Trophoblast cell (in vitro differentiated cells and primary cell): ENCODE measurements around the gene RAB2B.
"Not testable (repeated sequence)": the region's sequence is repeated elsewhere in the genome, so short reads cannot be mapped to it uniquely, and the experiment has no call there.

Experiments used
- DNase-seq, 2 donors: peaks; one replicate each; pipeline ENCODE4 v3.0.0-alpha.2; 2016
- H2AFZ ChIP-seq: 2 replicates; pipeline ENCODE4 v1.6.1; 2013; ENCODE audit warnings: low read length, moderate library complexity, mild to moderate bottlenecking; ENCODE audit not compliant: insufficient read depth, poor library complexity
- H2AK5ac ChIP-seq: 2 replicates; pipeline ENCODE4 v1.6.1; 2013; ENCODE audit warnings: mild to moderate bottlenecking, low read length
- H2BK120ac ChIP-seq: 2 replicates; pipeline ENCODE4 v1.6.1; 2013; ENCODE audit warnings: low read length, mild to moderate bottlenecking, moderate library complexity; ENCODE audit not compliant: insufficient read depth, poor library complexity
- H2BK12ac ChIP-seq: 2 replicates; pipeline ENCODE4 v1.6.1; 2013; ENCODE audit warnings: mild to moderate bottlenecking, low read length, moderate library complexity
- H2BK5ac ChIP-seq: 2 replicates; pipeline ENCODE4 v1.6.1; 2013; ENCODE audit warnings: low read length, low read depth, moderate library complexity, mild to moderate bottlenecking; ENCODE audit not compliant: poor library complexity
- H3K14ac ChIP-seq: 2 replicates; pipeline ENCODE4 v1.6.1; 2013; ENCODE audit warnings: mild to moderate bottlenecking, low read length
- H3K18ac ChIP-seq: 2 replicates; pipeline ENCODE4 v1.6.1; 2013; ENCODE audit warnings: mild to moderate bottlenecking, low read length
- H3K23ac ChIP-seq: 2 replicates; pipeline ENCODE4 v1.6.1; 2013; ENCODE audit warnings: low read length
- H3K27ac ChIP-seq: 2 replicates; pipeline ENCODE4 v1.5.1; 2013; ENCODE audit warnings: low read depth, mild to moderate bottlenecking, inconsistent platforms, low read length, moderate library complexity
- H3K27me3 ChIP-seq: 2 replicates; pipeline ENCODE4 v1.6.1; 2013; ENCODE audit warnings: inconsistent platforms, mild to moderate bottlenecking, low read length, moderate library complexity; ENCODE audit not compliant: insufficient read depth
- H3K36me3 ChIP-seq, 2 experiments: 1 replicate in 1 of 2; 2 replicates in 1 of 2; pipeline ENCODE4 v1.6.1; 2013; ENCODE audit warnings: low read length in 2 of 2, mild to moderate bottlenecking in 2 of 2, moderate library complexity in 1 of 2; ENCODE audit not compliant: insufficient read depth in 2 of 2, control insufficient read depth in 1 of 2
- H3K4ac ChIP-seq: 2 replicates; pipeline ENCODE4 v1.6.1; 2013; ENCODE audit warnings: low read depth, mild to moderate bottlenecking, low read length, moderate library complexity
- H3K4me1 ChIP-seq, 2 experiments: 1 replicate in 1 of 2; 2 replicates in 1 of 2; pipeline ENCODE4 v1.6.1; 2013; ENCODE audit warnings: low read length in 2 of 2, mild to moderate bottlenecking in 2 of 2, moderate library complexity in 1 of 2; ENCODE audit not compliant: insufficient read depth in 2 of 2, control insufficient read depth in 1 of 2
- H3K4me2 ChIP-seq: 2 replicates; pipeline ENCODE4 v1.6.1; 2013; ENCODE audit warnings: inconsistent platforms, mild to moderate bottlenecking, low read length, moderate library complexity
- H3K4me3 ChIP-seq: 2 replicates; pipeline ENCODE4 v1.5.1; 2013; ENCODE audit warnings: mild to moderate bottlenecking, low read depth, low read length, inconsistent platforms
- H3K79me1 ChIP-seq: one replicate; pipeline ENCODE4 v1.6.1; 2013; ENCODE audit warnings: low read length
- H3K79me2 ChIP-seq: 2 replicates; pipeline ENCODE4 v1.6.1; 2013; ENCODE audit warnings: low read length, mild to moderate bottlenecking; ENCODE audit not compliant: control insufficient read depth, insufficient read depth, poor library complexity
- H3K9ac ChIP-seq: 2 replicates; pipeline ENCODE4 v1.6.1; 2013; ENCODE audit warnings: mild to moderate bottlenecking, low read length
- H3K9me3 ChIP-seq: 2 replicates; pipeline ENCODE4 v1.6.1; 2013; ENCODE audit warnings: low read depth, mild to moderate bottlenecking, control low read depth, inconsistent platforms, low read length; ENCODE audit not compliant: insufficient read depth
- H4K12ac ChIP-seq: 2 replicates; pipeline ENCODE4 v1.6.1; 2013; ENCODE audit warnings: low read depth, mild to moderate bottlenecking, low read length, moderate library complexity
- H4K8ac ChIP-seq: 2 replicates; pipeline ENCODE4 v1.6.1; 2013; ENCODE audit warnings: low read depth, mild to moderate bottlenecking, low read length, moderate library complexity
- H4K91ac ChIP-seq: one replicate; pipeline ENCODE4 v1.6.1; 2013; ENCODE audit warnings: low read depth, mild to moderate bottlenecking, low read length, moderate library complexity
- WGBS: extraction: QIAGEN DNeasy Blood & Tissue Kit; methylation state at CpG from one replicate; pipeline ENCODE4 v1.1.7; 2013; ENCODE audit warnings: missing lambda C conversion rate; ENCODE audit not compliant: insufficient read length, insufficient coverage; ENCODE audit errors: extremely low coverage; 5-methylcytosine and 5-hydroxymethylcytosine counted together

Gene RAB2B

GRCh38 chr14:21455592-21455911, 21.2 kb downstream of the RAB2B start:
- Histone ChIP-seq H2AFZ (peak overlapping the region; percentile 32), H3K36me3 (peaks cover under 1 to 3% of the 10 kb centered on the region in 2 experiments), H3K4me3 (peak overlapping the region; percentile 83), H3K9ac (peak overlapping the region; percentile 73), H3K9me3 (no peaks in the 10 kb centered on the region), H3K27me3 (no peaks in the 10 kb centered on the region), H3K14ac (peak overlapping the region; percentile 45), H2BK12ac (no peak overlapping the region), H3K4ac (peak overlapping the region; percentile 18), H2BK5ac (peak overlapping the region; percentile 4), H3K79me1 (peaks cover 6% of the 10 kb centered on the region), H4K91ac (peak overlapping the region; percentile 83), H3K4me2 (peak overlapping the region; percentile 83), H3K23ac (no peak overlapping the region), H4K8ac (peak overlapping the region; percentile 90), H3K27ac (peak overlapping the region; percentile 79), H4K12ac (peak overlapping the region; percentile 6), H3K79me2 (peaks cover 15% of the 10 kb centered on the region), H3K4me1 (peaks cover 4 to 7% of the 10 kb centered on the region in 2 experiments), H2BK120ac (peak overlapping the region; percentile 41), H2AK5ac (no peak overlapping the region), H3K18ac (peak overlapping the region; percentile 48)
- peak; percentile 9 to 48 for DNase-seq
- no CpG with 5 or more reads among the region's 17 CpGs for WGBS

- Histone ChIP-seq H3K9ac (peak overlapping the region; percentile 6), H3K4me3 (peak overlapping the region; percentile 52), H4K8ac (no peak overlapping the region), H3K23ac (no peak overlapping the region), H2BK12ac (no peak overlapping the region), H2AFZ (no peak overlapping the region), H3K9me3 (no peaks in the 10 kb centered on the region), H3K27ac (no peak overlapping the region), H4K91ac (no peak overlapping the region), H3K4ac (peak overlapping the region; percentile 29), H2BK5ac (no peak overlapping the region), H2BK120ac (no peak overlapping the region), H3K79me1 (peaks cover 6% of the 10 kb centered on the region), H3K27me3 (no peaks in the 10 kb centered on the region), H3K18ac (no peak overlapping the region), H3K4me2 (peak overlapping the region; percentile 83), H3K4me1 (peaks cover 4 to 7% of the 10 kb centered on the region in 2 experiments), H4K12ac (no peak overlapping the region), H2AK5ac (no peak overlapping the region), H3K14ac (no peak overlapping the region), H3K79me2 (peaks cover 15% of the 10 kb centered on the region), H3K36me3 (peaks cover 0 to 3% of the 10 kb centered on the region in 2 experiments)
- DNase-seq: peak in 1 of 2 donors; percentile 12
- no CpG with 5 or more reads among the region's 15 CpGs for WGBS
These were observed 21.8 kb downstream of the RAB2B start for GRCh38 chr14:21454843-21455544.

GRCh38 chr14:21449899-21450216, 26.9 kb downstream of the RAB2B start:
- WGBS: no CpG with 5 or more reads among the region's 1 CpG
- H2AFZ ChIP-seq: no peak overlapping the region
- H3K9ac ChIP-seq: no peak overlapping the region
- no peak overlapping the region for H3K18ac ChIP-seq
- no peak overlapping the region for H3K4me2 ChIP-seq
- peaks cover 14% of the 10 kb centered on the region for H3K79me2 ChIP-seq
- H3K4me3 ChIP-seq: no peak overlapping the region
- no peak overlapping the region for H2BK120ac ChIP-seq
- no peaks in the 10 kb centered on the region for H3K9me3 ChIP-seq
- no peak overlapping the region for H3K27ac ChIP-seq
- peaks cover 0 to 3% of the 10 kb centered on the region in 2 experiments for H3K36me3 ChIP-seq
- H4K8ac ChIP-seq: no peak overlapping the region
- DNase-seq: no peak
- no peak overlapping the region for H2AK5ac ChIP-seq
- H3K14ac ChIP-seq: no peak overlapping the region
- H4K12ac ChIP-seq: no peak overlapping the region
- H2BK5ac ChIP-seq: no peak overlapping the region
- H2BK12ac ChIP-seq: no peak overlapping the region
- no peak overlapping the region for H3K4ac ChIP-seq
- no peaks in the 10 kb centered on the region for H3K27me3 ChIP-seq
- H3K79me1 ChIP-seq: no peaks in the 10 kb centered on the region
- peaks cover 3 to 4% of the 10 kb centered on the region in 2 experiments for H3K4me1 ChIP-seq
- H3K23ac ChIP-seq: no peak overlapping the region
- no peak overlapping the region for H4K91ac ChIP-seq

GRCh38 chr14:21442657-21443056, 34.1 kb downstream of the RAB2B start:
- H3K4me1 ChIP-seq, H3K27me3 ChIP-seq, DNase-seq, H3K9me3 ChIP-seq, H4K91ac ChIP-seq, H2BK5ac ChIP-seq, H3K79me2 ChIP-seq, H4K8ac ChIP-seq, H2BK120ac ChIP-seq, H2BK12ac ChIP-seq, H3K4me3 ChIP-seq, H3K18ac ChIP-seq, H3K14ac ChIP-seq, H3K36me3 ChIP-seq, H3K4ac ChIP-seq, H3K9ac ChIP-seq, H3K23ac ChIP-seq, H3K27ac ChIP-seq, H4K12ac ChIP-seq, H3K79me1 ChIP-seq, H2AK5ac ChIP-seq, H3K4me2 ChIP-seq, H2AFZ ChIP-seq: not testable (repeated sequence)
- no CpG with 5 or more reads among the region's 1 CpG for WGBS
